GM20000 (cell line): ENCODE results near the gene VSTM2B.

Experiments
- DNase-seq: peaks from one replicate; pipeline ENCODE4 v3.0.0; 2012; ENCODE audit warnings: low spot score
- CTCF ChIP-seq: IDR thresholded peaks from 2 replicates; pipeline ENCODE4 v1.5.1; 2012; ENCODE audit warnings: mild to moderate bottlenecking, control low read depth; ENCODE audit errors: extremely low read depth, missing control alignments

Gene VSTM2B

GRCh38 chr19:29574510-29574909, 48.7 kb downstream of the VSTM2B start:
- TF ChIP-seq CTCF, result no peak
- no peak for DNase-seq

GRCh38 chr19:29576046-29576606, 50.3 kb downstream of the VSTM2B start:
- TF ChIP-seq CTCF, result no peak
- DNase-seq, result no peak

GRCh38 chr19:29576761-29577648, 51.2 kb downstream of the VSTM2B start:
- DNase-seq, result peak; percentile 57
- TF ChIP-seq CTCF, result no peak

- no peak for DNase-seq
- no peak for TF ChIP-seq CTCF
These were observed 51.8 kb downstream of the VSTM2B start for GRCh38 chr19:29577649-29577963.

- no peak for TF ChIP-seq CTCF
- DNase-seq, result no peak
These were observed 52.6 kb downstream of the VSTM2B start for GRCh38 chr19:29578349-29578748.

- no peak for TF ChIP-seq CTCF
- no peak for DNase-seq
These were observed 53.6 kb downstream of the VSTM2B start for GRCh38 chr19:29579308-29579910.

GRCh38 chr19:29581398-29581797, 55.6 kb downstream of the VSTM2B start:
- no peak for DNase-seq
- TF ChIP-seq CTCF, result no peak
